HG03196 (cell line): Measurements from ENCODE around the gene LPIN2.
A peak's percentile ranks its signal among the peaks of the same experiment; 100 is the strongest.
"Not testable (repeated sequence)": the region's sequence is repeated elsewhere in the genome, so short reads cannot be mapped to it uniquely, and the experiment has no call there.

Source experiments
- ATAC-seq: cut with Tn5 transposase; IDR thresholded peaks from one replicate; pipeline ENCODE4 v1.9.1; 2021; ENCODE audit not compliant: unreplicated experiment

Gene LPIN2

DNA sequence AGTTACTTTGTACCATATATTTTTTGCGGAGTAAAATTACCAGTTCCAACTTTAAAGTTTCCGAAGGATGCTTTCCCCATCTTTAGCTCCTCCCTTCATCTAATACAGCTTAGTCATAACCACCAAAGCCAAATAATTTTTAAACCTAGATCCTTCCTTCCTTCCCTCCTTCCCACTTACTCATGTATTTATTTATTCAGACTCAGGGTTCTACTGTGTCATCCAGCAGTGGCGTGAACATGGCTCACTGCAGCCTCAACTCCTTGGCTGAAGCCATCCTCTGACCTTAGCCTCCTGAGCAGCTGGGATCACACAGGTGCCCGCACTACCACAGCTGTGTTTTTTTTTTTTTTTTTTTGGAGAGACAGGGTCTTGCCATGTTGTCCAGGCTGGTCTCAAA lies 4.4 kb downstream of the LPIN2 start:
- no peak for ATAC-seq

DNA sequence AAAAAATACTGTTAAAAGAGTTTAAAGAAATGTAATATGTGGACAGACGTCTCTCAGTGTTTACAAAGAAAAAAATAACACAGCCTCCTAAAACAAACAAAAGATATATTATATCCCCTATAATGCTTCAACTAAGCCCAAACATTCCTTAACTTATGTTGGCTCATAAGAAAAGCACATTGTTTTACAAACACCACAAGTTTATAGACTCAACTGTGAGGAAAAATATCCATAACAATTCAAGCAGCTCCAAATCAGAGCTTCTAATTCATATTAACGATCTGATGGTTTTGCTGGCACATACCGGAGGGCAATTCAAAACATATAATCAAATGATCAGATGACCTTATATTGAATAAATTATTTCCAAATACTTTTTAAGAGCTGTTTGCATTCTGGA lies 5.5 kb downstream of the LPIN2 start:
- ATAC-seq = no peak

DNA sequence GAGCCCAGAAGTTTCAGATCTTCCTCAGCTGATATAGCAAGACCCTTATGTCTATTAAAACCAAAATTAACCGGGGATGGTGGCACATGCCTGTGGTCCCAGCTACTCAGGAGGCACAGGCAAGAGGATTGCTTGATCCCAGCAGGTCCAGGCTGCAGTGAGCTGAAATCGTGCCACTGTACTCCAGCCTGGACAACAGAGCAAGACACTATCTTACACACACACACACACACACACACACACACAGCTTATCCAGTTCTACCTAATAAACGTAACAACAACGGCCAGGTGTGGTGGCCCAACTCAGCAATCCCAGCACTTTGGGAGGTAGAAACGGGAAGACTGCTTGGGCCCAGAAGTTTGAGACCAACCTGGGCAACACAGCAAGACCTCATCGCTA lies 7.5 kb downstream of the LPIN2 start:
- no peak for ATAC-seq

DNA sequence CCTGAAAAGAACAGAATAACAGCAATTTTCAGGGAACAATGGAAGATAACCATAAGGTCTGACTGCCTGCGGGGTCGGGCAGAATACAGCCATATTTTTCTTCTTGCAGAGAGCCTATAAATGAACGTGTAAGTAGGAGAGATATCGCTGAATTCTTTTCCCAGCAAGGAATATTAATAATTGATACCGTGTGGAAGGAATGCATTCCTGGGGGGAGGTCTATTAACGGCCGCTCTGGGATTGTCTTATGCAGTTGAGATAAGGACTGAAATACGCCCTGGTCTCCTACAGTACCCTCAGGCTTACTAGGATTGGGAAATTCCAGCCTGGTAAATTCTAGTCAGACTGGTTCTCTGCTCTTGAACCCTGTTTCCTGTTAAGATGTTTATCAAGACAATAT lies 9.2 kb downstream of the LPIN2 start:
- not testable (repeated sequence) for ATAC-seq

DNA sequence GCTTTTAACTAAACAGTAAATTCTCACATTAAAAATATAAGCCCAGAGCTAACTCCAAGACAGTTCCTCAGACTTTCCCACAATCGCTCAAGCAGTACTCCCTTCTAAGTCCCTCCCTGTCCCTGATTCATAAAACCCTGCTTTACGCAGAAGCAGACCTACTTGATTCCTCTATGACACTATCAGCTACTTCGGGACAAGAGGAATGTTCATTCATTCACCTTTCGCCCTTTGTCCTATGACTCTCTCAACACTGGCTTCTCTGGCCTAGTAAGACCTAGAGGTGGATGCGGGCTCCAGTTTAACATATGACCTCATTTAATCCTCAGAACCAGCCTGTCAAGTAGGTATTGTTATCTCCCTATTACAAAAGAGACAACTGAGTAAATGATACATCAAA lies 10.2 kb downstream of the LPIN2 start:
- ATAC-seq = no peak

DNA sequence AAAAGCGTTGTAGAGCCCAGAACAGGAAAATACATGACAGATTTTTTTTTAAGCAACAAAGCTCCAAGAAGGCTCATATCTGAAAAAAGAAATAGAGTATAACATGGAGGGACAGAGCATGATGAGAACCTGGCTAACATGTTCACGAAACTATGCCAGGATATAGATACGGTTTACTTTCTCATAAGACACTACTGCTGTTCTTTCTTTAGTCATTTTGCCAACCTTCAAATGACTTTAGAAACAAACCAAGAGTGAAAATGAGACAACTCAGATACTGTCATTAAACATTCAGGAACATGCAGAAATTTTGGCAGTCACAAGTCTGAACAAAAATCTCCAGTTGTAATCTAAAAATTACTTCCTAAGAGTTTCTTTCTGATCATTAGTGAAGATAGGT lies 14.3 kb downstream of the LPIN2 start:
- no peak for ATAC-seq

DNA sequence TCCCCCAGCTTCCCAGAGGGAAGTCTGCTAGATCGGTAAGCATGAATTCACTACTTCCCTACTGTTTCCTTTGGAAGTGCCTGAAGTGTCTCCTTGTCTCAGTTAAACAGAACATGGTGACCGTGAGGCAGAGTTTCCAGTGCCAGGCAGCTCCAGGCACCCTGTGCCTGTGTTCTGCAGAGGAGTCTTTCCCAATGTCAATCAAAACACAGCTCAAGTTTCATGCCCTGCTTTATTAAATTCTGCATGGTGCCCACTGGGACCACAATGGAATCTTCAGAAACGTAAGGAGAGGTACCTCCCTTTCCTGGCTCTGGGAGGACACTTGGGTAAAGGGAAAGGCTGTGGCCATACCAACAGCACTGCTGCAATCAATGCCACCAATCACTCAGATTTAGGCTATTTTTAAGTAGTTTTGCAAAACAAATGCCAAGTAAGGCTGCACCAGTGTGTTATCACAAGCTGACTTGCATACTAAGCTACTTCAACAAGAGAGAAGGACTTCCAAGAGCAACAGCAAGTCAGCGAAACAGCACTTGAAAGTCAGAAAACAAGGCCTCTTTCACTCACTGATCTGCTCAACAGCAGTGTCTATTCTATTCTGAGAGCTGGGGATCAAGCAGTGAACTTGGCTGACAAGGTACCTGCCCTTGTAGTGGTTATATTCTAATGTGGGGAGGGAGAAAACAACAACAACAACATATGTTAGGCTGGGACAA lies 14.9 kb downstream of the LPIN2 start:
- ATAC-seq = no peak

DNA sequence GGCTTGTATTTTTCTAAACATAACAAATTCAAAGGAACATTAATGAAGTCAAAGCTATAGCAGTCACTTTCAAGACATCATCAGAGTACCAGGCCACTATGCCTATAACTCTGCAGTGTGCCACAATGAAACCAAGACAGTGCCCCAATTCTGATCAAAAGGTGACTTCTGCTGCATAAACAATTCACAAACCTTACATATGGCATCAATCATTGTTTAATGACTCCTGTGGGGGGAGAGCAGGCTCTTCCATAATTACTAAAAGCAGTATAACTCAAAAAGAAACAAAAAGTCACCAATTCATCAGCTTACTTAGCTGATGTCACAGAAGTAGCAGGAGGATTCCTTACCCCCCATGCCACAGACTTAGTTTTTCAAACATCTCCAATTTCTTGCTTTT lies 15.5 kb downstream of the LPIN2 start:
- no peak for ATAC-seq

DNA sequence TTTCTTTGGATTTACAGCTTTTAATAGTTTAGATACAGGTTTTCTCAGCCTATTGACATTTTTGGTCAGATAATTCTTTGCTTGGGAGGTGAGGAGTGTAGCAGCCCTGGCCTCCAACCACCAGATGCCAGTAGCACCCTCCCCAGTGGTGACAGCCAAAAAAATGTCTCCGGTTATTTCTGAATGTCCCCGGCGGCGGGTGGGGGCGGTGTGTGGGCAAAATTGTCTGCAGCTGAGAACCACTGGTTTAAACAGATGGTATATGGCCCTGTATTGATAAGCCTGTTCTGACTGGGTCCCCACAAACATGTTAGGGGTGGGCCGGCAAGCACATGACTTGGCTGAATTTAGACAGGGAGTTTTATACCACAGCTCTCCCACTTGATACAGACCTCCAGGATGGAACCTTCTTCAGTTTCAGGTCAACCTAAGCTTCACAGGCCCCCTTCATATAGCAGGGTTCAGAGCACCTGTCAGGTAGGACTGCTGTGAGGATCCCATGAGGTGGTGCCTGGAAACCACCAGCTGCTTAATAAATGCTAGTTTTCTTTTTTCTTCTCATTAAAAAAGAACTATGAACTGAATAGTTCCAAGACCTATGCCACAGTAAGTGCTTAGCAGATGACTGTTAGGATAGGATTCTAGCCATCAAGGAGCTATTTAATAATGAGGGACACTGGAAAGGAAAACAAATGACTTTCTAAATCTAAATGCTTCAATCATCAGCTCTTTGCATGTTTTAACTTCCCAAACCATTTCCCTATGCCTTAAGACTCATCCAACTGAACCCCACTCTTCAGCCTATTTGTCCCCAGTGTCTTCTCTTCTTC lies 18.1 kb downstream of the LPIN2 start:
- peak; percentile 75 for ATAC-seq

DNA sequence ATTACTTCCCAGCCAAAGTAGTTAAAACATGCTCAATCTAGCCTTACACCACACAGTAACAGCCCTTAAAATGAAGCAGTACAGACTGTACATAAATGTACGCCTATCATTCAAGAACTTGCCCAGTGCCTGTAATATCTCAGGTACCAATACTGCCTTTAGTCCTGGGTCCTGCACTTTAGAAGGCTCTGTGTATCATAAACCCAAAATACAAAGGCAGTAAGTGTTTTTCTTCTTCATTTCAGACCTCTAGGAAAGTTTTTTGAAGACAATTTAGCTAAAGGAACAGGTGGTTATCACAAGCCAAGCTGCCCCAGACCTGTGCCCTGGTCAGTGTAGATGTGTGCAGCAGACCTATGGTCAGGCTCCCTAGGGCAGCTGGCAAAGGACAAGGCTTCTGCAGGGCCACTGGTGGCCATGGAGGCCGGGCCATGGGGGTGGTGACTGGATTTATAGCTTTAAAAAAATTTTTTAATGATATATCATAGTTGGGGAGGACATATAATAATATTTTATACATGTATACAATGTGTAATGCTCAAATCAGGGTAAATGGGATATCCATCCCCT lies 18.8 kb downstream of the LPIN2 start:
- no peak for ATAC-seq

DNA sequence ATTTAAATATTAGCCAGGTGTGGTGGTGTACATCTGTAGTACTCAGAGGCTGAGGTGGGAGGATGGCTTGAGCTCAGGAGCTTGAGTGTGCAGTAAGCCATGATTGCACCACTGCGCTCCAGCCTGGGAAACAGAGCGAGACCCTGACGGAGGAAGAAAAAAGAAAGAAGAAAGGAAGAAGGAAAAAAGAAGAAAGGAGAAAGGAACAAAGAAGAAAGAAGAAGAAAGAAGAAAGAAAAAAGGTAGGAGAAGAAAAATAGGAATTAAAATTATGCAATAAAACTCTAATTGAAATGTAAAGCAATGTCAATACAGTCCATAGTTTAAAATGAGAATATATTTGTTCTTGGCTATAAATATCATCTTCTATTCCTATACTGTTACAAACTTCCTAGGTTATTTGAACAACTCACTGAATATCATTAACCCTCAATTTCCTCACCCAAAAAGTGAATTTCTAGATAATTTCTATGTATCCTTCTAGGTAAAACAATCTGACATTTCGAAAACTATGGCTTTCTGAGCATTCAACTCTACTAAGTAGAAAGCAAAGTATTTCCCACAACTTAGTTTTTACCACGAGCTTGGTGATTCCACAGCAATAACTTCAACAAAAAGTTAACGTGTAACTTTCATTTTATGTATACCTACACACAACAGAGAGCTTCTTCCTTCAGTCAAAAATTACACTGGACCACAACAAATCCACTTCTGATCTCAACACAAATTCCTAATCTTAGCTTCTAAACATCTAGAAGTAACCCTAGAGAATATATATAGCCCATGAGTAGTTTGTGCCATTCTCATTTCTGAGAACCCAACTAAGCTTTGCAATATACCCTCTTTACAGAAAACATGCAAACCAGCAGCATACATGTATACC lies 19.7 kb downstream of the LPIN2 start:
- no peak for ATAC-seq

DNA sequence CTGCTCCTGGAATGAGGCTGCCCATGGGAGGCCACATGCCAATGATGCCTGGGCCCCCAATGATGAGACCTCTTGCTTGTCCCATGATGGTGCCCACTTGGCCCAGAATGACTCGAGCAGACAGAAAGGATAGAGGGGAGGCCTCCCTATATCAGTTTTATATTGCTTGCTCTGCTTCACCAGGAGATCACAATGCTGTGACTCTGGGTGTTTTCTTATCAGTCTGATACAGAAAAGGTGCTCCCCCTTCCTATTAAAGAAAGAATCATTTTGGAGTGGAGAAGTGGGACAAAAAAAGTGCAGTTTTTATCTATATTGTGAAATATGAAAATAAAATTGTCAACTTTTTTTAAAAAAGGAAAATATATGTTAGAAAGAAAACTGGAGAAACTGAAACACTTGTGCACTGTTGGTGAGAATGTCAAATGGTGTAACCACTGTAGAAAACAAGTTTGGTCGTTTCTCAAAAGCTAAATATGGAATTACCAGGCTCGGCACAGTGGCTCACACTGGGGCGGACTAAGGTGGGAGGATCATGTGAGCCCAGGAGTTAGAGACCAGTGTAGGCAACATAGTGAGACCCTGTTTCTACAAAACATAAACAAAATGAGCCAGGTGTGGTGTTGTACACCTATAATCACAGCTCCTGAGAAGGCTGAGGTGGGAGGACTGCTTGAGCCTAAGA lies 21.8 kb downstream of the LPIN2 start:
- ATAC-seq = no peak

DNA sequence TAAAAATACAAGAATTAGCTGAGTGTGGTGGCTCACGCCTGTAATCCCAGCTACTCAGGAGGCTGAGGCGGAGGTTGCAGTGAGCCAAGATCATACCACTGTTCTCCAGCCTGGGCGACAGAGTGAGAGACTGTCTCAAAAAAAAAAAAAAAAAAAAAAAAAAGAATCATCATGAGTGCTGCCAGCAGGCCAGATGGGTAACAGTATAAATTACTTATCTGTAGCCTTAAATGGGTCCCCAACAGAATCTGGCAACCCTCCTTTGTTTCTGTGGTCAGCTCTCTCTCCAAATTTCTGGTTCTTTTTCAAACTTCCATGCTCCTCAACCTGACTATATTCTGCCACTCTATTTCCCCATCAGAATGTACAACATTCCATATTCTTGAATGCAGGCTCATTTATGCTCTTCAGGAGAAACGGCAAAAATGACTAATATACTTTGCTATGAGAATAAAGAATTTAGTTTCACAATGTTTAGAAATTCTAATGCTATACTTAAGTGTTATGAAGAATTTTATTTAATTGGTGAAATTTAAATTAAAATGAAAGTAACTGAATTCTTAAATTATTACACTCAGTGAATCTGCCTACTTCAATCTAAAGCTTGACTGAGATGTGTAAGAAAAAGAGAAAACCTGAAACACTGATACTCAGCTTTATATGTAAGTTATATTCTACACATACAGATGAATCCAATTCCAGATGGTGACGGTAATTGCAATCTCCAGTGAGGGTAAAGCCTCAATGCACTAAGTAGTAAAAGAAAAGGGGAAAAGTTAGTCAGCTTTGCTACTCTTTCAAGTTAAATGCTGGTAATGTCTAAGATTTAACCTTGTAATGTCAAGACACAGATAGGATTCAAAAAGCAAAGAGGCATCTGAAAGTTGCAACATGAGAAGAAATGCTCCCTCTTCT lies 24.8 kb downstream of the LPIN2 start:
- ATAC-seq = no peak

DNA sequence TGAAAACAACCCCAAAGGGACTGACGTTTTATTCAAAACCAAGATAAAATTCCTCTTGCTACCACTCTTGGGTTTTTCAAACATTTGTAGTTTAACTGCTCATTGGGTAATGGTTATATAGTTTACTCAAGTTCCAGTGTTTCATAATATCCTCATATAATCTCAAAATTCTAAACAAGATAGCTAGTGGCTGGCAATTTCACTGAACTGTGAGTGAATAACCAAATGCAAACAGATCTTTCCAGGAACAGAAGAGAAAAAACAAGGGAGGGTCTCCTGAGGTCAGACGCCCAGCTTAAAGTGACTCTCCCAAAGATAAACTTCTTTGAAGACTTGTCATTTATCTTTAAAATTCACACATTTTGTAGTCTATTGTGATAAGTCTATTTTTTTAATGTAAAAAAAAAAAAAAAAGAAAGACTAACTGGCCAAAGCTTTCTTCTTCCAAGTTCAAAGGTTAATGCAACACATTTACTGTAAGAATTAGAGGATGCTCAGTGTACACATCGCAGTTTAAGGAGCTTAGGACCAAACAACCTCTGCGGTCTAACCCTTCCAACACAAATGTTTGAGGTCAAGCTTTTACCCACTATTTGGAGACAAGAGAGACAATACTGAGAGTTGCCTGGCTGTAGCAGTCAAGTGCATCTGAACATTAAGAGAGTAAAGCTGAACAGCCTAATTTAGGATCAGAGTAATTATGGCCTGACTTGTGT lies 26.6 kb downstream of the LPIN2 start:
- ATAC-seq = no peak

DNA sequence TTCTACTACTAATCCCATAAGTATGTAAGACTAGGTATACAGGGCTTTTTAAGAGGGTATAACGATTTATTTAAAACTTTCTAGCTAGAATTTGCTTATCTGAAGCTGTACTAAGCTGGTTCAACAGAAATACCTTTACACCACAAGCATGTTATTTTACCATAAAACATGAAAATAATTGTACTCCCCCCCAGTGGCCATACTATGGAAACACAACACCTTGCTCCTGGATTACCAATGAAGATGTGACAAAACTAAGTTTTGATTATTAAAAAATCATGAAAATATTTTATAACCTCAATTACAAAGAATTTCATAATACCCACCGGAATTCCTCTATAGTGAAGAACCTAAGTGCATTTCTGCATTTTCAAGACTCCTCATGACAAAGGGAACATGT lies 27.3 kb downstream of the LPIN2 start:
- ATAC-seq = no peak

DNA sequence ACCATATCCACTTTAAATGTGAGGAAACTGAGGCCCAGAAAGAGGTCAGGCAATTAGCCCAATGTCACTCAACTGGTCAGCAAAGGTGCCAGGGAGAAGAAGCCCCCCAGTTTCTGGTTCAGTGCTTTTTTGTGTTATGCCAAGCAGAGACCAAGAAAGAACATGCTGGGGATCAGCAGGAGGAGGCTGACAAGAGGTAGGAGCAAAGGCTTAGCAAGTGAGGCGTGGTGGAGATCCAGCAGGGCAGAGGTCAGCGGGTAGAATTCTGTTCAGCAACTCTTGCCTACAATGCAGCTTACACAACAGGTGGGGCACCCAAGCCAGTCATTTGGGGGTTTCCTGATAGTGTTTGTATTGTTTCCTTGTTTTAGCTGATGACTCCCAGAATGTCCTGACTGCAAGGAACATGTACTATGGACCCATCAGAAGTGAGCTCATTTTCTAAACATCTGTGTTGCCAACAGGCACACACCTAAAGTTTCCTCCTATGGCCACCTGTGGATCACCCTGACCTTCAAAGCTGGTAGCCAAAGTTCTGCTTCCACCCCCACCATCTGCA lies 28.2 kb downstream of the LPIN2 start:
- no peak for ATAC-seq

DNA sequence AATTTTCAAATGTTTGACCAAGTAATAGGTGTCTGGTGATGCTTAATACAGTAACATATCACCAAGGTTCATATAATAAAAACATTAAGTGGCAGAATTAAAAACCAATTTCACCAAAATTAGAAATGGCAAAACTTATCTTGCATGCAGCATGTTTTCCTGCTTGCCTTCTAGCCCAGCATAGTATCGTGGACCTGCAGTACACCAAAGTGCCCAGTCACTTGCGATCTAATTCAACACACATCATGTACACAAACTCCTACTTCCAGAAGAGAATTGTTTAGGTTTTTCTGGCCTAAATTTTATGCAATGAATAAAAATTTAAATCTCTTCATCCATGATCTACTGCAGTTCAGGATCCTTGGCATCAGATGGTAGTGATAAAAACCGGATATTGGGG lies 28.9 kb downstream of the LPIN2 start:
- ATAC-seq = no peak

DNA sequence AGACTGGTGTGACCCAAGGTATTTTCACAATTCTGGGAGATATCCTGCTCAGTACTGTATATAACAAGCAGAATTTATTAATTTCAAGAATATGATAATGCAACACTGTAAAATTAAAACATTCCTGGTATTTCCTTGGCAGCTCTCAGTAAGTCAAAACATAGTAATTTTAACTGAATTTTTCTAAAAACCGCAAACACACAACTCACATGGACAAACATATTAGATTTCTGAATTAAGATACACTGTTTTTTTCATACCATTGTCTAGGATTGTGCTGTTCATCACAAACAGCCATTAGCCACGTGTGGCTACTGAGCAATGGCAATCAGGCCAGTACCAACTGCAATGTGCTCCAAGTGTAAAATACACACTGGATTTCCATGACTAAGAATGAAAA lies 29.6 kb downstream of the LPIN2 start:
- no peak for ATAC-seq
